Posterior cingulate gyrus (tissue), 11 donors: ENCODE data around the gene SLC45A3.
"Not testable (repeated sequence)": the region's sequence is repeated elsewhere in the genome, so short reads cannot be mapped to it uniquely, and the experiment has no call there.

Experiments used
- DNase-seq, 10 donors: peaks; one replicate each; pipeline versions ENCODE4 v3.0.0 to v3.0.0-alpha.2; 2020 to 2021; ENCODE audit warnings: mixed read lengths in 3 of 10
- intact Hi-C: fragments of 100-400 bp; cut with DNase I; formaldehyde crosslinking; loops from one replicate; pipeline ENCODE4 v1.15.1; 2023

The SLC45A3 gene, protein sequence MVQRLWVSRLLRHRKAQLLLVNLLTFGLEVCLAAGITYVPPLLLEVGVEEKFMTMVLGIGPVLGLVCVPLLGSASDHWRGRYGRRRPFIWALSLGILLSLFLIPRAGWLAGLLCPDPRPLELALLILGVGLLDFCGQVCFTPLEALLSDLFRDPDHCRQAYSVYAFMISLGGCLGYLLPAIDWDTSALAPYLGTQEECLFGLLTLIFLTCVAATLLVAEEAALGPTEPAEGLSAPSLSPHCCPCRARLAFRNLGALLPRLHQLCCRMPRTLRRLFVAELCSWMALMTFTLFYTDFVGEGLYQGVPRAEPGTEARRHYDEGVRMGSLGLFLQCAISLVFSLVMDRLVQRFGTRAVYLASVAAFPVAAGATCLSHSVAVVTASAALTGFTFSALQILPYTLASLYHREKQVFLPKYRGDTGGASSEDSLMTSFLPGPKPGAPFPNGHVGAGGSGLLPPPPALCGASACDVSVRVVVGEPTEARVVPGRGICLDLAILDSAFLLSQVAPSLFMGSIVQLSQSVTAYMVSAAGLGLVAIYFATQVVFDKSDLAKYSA

GRCh38 chr1:205680073-205680851, at the start of gene SLC45A3:
SLC45A3 (minus strand) TSS chr1:205680509; CDS start chr1:205664656, 15,853 bp downstream.
- peak in 7 of 10 donors; percentile 32 to 91 (median 70) for DNase-seq
- intact Hi-C loops: no loop called here

DNA sequence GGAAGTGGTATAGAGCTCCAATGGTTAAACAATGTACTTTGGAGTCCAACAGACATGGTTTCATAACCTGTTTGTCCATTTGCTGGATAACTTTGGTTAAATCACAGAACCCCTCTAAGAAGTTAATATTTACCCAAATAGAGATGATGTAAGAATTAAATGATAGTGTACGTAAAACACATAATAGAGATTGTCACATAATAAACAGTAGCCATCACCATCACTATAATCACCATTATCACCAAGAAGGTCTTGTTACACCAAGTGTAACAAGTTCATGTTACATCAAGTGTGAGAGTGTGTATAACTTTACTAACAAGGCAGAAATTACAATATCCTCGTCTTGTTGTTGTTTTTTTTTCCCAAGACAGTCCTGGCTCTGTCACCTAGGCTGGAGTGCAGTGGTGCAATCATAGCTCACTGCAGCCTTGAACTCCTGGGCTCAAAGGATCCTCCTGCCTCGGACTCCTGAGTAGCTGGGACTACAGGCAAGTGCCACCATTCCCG, 46.4 kb upstream of the SLC45A3 start:
- DNase-seq: no peak
- intact Hi-C loops: loop anchor here (2.0 kb wide), 1 partner anchor 20 kb away; no protein-coding TSS in a partner anchor

GRCh38 chr1:205725514-205725913, 45.2 kb upstream of the SLC45A3 start:
- intact Hi-C loops: no loop called here

DNA sequence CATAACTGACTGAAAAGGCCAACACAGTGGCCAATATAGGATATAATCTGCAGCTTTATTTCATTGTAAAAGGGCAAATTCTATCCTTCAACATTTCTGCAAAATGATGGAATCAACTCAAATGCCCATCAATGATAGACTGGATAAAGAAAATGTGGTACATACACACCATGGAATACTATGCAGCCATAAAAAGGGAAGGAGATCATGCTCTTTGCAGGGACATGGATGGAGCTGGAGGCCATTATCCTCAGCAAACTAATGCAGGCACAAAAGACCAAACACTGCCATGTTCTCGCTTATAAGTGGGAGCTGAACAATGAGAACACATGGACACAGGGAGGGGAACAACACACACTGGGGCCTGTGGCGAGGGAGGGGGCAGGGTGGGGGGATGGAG, 40.4 kb upstream of the SLC45A3 start:
- intact Hi-C loops, DNase-seq: not testable (repeated sequence)

More at GRCh38 chr1:205725514-205725913, 45.2 kb upstream of the SLC45A3 start:
- no peak for DNase-seq

GRCh38 chr1:205719762-205720161, 39.5 kb upstream of the SLC45A3 start:
- intact Hi-C loops: no loop called here
- DNase-seq: no peak

GRCh38 chr1:205719015-205719414, 38.7 kb upstream of the SLC45A3 start:
- intact Hi-C loops: no loop called here
- no peak for DNase-seq

GRCh38 chr1:205716371-205717132, 36.2 kb upstream of the SLC45A3 start:
- intact Hi-C loops: no loop called here

GRCh38 chr1:205715628-205716027, 35.3 kb upstream of the SLC45A3 start:
- no peak for DNase-seq
- intact Hi-C loops: no loop called here

More at GRCh38 chr1:205716371-205717132, 36.2 kb upstream of the SLC45A3 start:
- DNase-seq: no peak

DNA sequence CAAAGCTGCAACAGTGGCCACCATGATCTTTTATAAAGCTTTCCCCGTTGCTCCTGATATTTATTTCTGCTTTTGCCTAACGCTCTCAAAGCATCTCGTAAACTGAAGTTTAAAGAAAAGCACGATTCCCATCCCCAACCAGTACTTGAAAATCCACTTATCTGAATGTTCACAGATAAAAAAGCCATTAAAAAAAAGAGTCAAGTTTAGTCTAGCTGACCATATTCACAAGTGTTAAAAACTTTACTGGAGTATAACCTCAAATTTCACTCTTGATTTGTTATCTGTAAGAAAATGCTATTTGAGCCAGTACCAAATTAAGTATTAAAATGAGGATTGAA, 34.6 kb upstream of the SLC45A3 start:
- intact Hi-C loops: loop anchor here (5.0 kb wide), 1 partner anchor 38 kb away; no protein-coding TSS in a partner anchor

GRCh38 chr1:205714190-205714905, 34.0 kb upstream of the SLC45A3 start:
- no peak for DNase-seq
- intact Hi-C loops: loop anchor here (5.0 kb wide), 1 partner anchor 37 kb away; no protein-coding TSS in a partner anchor

More for the DNA sequence above, 34.6 kb upstream of the SLC45A3 start:
- DNase-seq: no peak

DNA sequence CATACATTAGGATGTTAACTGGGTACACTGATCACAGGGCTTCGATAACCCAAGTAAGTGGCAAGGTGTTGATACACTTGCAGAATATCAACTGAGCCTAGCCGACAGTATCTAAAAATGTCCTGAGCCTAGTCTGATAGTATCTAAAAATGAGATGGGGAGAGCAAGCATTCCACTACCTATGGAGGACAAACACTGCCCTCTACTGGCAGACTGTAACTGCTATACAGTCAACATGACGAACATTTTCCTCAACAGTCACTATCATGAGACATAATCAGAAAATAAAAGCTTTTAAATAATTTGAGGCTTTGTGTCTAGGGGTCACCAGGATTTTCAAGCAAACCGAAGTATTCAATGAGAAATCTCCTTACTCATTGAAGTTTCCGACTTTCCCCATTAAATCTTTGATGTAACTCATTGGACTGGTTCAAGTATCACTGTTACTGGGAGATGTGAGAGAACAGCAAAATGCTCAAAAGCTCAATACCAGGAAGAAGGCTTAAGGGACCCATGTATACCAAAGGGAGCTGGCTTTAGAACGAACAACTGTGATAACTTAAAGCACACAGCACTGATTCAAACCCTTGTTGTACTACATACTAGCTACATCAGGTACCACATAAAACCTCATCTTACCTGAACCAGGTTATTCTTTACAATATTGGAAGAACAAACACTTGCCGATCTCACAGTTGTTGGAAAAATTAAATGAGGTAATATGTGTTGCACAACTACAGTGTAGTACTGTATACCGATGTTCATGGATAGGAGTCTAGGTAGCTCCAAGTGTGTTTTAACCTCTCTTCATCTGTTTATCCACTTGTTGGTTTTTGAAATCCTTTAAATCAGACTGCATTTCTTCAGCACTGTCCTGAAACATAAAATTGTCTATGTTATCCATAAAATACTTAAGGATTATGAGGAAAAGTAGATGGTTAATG, 31.1 kb upstream of the SLC45A3 start:
- DNase-seq: peak in 5 of 10 donors; percentile 19 to 74 (median 44)
- intact Hi-C loops: loop anchor here (1.0 to 5.0 kb wide), 3 partner anchors 34 to 121 kb away; no protein-coding TSS in a partner anchor

DNA sequence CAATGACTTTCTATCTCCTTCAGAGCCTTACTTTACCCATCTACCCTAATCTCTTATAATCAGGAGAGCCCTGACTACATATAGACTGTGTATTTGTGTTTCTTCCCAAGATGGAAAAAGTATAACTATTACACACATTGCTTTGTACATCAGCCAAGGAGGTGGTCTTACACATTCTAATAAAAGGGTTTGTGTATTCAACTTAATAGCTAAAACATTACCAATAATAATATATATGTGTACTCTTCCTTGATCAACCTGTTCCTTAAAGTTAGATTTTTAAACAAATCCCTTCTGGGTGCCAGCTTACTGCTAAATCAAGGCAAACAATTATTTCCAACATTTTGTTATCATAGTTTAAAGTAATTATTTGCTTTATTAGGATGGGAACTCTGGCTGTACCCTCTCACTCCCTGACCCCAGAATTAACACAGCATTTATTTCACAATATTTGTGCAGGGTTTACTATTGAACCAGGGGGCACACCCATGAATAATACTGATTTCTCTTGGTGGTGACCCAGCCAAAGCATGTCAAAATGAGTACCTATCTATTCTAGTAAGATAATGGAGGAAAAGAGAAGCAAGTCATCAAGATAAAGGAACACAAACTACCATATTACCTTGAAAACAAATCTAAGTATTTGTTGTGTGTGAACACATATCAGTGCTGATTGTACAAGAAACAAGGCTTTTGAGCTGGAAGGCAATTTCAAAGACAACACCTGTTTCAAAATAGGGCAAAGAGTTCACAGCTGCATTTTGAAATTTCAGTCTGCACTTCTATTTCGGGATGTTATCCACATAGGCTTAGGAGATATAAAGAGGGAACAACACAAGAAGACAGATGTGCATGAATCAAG, 30.1 kb upstream of the SLC45A3 start:
- intact Hi-C loops: loop anchor here (1.0 to 5.0 kb wide), 3 partner anchors 33 to 120 kb away; no protein-coding TSS in a partner anchor
- no peak for DNase-seq

DNA sequence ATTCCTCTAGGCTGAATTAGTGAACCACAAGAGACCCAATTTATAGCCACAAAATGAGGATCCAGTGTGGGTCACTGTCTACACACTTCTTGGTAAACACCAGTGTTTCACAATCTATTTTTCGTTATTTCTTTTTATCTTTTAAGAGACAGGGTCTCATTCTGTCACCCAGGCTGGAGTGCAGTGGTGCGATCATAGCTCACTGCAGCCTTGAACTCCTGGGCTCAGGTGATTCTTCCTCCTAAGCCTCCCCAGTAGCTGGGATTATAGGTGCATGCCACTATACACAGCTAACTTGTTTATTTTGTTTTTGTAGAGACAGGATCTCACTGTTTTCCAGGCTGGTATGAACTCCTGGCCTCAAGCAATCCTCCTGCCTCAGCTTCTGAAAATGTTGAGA, 29.3 kb upstream of the SLC45A3 start:
- intact Hi-C loops: loop anchor here (2.0 to 5.0 kb wide), 2 partner anchors 32 to 119 kb away; no protein-coding TSS in a partner anchor
- DNase-seq: no peak

DNA sequence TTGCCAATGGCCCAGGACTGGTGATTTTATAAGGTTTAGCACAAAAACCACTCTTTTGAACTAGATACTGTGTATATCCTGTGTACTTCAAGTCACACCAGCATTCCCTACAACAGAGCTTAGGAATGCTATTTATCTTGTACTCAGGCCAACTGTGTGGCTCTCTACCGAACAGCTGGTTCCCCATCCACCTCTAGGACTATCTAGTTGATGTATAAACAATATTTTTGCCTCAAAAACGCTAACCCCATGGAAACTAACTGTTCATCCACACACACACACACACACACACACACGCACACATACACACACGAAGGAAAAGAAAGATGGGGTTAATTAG, 28.7 kb upstream of the SLC45A3 start:
- DNase-seq: no peak
- intact Hi-C loops: no loop called here

DNA sequence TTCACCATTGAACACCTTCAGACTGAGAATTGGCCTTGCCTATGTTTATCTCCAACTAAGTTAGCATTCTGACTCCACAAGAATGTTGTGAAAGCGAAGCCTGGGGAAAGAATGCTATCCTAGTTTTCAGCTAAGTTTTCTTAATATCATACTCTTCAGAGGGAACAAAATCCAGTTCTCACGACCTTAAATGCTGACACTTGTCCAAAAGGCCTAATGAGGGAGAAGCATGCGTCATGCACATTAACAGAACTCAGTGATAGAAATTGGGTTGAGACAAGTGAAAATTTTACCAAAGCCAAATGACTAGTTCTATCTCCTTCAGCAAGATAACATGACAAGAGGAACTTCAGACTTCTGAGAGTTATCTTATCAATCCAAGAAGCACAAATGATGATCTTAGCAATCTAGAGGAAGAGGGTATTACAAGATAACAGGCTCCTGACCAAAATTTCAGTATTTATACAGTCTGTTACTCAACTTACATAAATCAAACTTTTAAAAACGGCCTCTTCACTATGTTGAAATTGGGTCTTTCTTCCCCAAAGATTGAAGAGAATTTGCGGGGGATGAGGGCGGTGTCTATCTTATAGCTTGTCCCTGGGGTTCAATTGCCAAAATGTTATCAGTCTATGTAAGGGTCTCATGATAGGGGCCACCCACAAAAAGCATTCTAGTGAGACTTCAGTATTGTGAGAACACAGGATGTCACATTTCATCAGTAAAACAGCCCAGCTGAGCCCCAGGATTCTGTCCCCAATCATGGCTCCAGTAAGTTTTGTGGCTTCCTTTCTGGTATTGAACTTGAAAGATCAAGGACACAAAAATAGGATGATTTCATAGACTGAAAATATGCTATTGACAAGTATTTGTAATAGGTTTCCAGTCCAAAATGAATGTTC, 26.5 kb upstream of the SLC45A3 start:
- intact Hi-C loops: no loop called here

DNA sequence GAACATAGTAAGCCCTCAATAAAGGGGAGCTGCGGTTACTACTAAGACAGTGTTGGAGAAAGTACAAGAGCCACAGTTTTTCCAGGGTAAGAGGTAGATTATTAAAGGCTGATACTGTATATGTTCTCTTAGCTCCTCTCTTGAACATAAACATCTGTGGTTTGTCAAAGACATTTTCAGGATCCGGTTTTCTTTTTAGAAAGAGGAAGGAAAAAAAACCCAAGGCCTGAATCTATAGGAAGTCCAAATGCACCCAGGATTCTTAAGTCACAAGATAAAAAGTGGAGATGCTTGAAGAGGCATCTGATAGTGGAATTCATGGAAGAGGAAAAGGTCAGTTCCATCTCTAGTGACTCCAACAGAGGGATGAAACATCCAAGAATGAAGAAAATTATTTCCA, 24.6 kb upstream of the SLC45A3 start:
- intact Hi-C loops: no loop called here
- no peak for DNase-seq

More for the DNA sequence above, 26.5 kb upstream of the SLC45A3 start:
- no peak for DNase-seq
